NCI-H345 treated with DMSO at 0.1 percent for 48 hours (cell line): ENCODE measurements around the gene MRPS26.
"Not testable (repeated sequence)": the region's sequence is repeated elsewhere in the genome, so short reads cannot be mapped to it uniquely, and the experiment has no call there.

ENCODE experiments used
- DNase-seq: peaks from one replicate; lab custom pipeline; 2025; ENCODE audit not compliant: unreplicated experiment; lab: John Stamatoyannopoulos, UW

The MRPS26 gene

GRCh38 chr20:3041854-3042409 is 3.9 kb upstream of the MRPS26 start:
- peak; percentile 40 for DNase-seq

GRCh38 chr20:3042625-3043024 is 3.2 kb upstream of the MRPS26 start:
- DNase-seq, result no peak

- DNase-seq, result no peak
Observed at GRCh38 chr20:3043322-3043721, 2.5 kb upstream of the MRPS26 start, which contains the start of gene GNRH2. GNRH2 (plus strand) TSS chr20:3043622; CDS start chr20:3044415, 793 bp downstream.

GRCh38 chr20:3044336-3044965 is 1.4 kb upstream of the MRPS26 start:
- no peak for DNase-seq

- peak; percentile 67 for DNase-seq
Observed at GRCh38 chr20:3045042-3045815, 623 bp upstream of the MRPS26 start.

GRCh38 chr20:3046677-3047462 is 1.0 kb downstream of the MRPS26 start:
- DNase-seq, result peak; percentile 87

- no peak for DNase-seq
Observed at GRCh38 chr20:3047486-3048419, 1.9 kb downstream of the MRPS26 start.

- no peak for DNase-seq
Observed at GRCh38 chr20:3051385-3052019, 5.7 kb downstream of the MRPS26 start.

GRCh38 chr20:3059489-3059888 is 13.6 kb downstream of the MRPS26 start:
- DNase-seq, result no peak

- DNase-seq, result not testable (repeated sequence)
Observed at GRCh38 chr20:3064119-3064518, 18.3 kb downstream of the MRPS26 start.

GRCh38 chr20:3067139-3068014 is 21.5 kb downstream of the MRPS26 start:
- DNase-seq, result no peak

- DNase-seq, result no peak
Observed at GRCh38 chr20:3068075-3068474, 22.2 kb downstream of the MRPS26 start.

GRCh38 chr20:3068986-3069900 is 23.4 kb downstream of the MRPS26 start:
- peak; percentile 88 for DNase-seq

GRCh38 chr20:3070725-3071124 is 24.9 kb downstream of the MRPS26 start:
- DNase-seq, result no peak

- no peak for DNase-seq
Observed at GRCh38 chr20:3071266-3071609, 25.4 kb downstream of the MRPS26 start.

GRCh38 chr20:3071610-3072529 is 26.0 kb downstream of the MRPS26 start, which contains the start of gene OXT:
OXT (plus strand) TSS chr20:3071620; CDS start chr20:3071656, 36 bp downstream.
- DNase-seq, result no peak
